HFFc6 (cell line): ENCODE data around the gene PGC. TPM values are rescaled to one million over a fixed set of nuclear protein-coding genes. Genes with fewer than 3 reads are reported as not detected.

Experiments used
- DNase-seq: peaks from one replicate; pipeline ENCODE4 v3.0.0-alpha.2; 2018
- H3K27ac Mint-ChIP-seq: 2 replicates; pipeline ENCODE4 v1.8.0; 2020; ENCODE audit warnings: mild to moderate bottlenecking, mixed read lengths
- H3K27me3 Mint-ChIP-seq: 2 replicates; pipeline ENCODE4 v1.8.0; 2021; ENCODE audit warnings: mild to moderate bottlenecking, moderate library complexity, mixed read lengths; ENCODE audit not compliant: insufficient read depth
- H3K36me3 Mint-ChIP-seq: 2 replicates; pipeline ENCODE4 v1.8.0; 2021; ENCODE audit warnings: low read depth, mixed read lengths
- H3K4me1 Mint-ChIP-seq: 2 replicates; pipeline ENCODE4 v1.8.0; 2020; ENCODE audit warnings: low read depth, mixed read lengths
- H3K4me3 Mint-ChIP-seq: 2 replicates; pipeline ENCODE4 v1.8.0; 2020; ENCODE audit warnings: mild to moderate bottlenecking, moderate library complexity, mixed read lengths
- H3K9me3 Mint-ChIP-seq: 2 replicates; pipeline ENCODE4 v1.8.0; 2020; ENCODE audit warnings: mild to moderate bottlenecking, mixed read lengths
- CTCF ChIP-seq: fragments of 200-600 bp; sonication (generic); IDR thresholded peaks from 2 replicates; pipeline ENCODE4 v1.5.0; 2021; ENCODE audit warnings: antibody characterized with exemption, mild to moderate bottlenecking
- long read RNA-seq: library from polyadenylated mRNA; unstranded; transcript quantifications from one replicate; pipeline ENCODE4 v2.0.0, GENCODE V29; 2019
- total RNA-seq, 6 experiments: library from RNA; stranded (reverse); fragmentation: NEBNext Ultra II Directional; extraction: Animal tissue kit (Norgen Biotek cat#: 25700); gene quantifications; 2 replicates in 1 of 6; 3 replicates in 5 of 6; pipeline ENCODE4 v1.2.3, GENCODE V29; 2021

The PGC gene
- not detected for total RNA-seq
- long read RNA-seq = 0 reads

DNA sequence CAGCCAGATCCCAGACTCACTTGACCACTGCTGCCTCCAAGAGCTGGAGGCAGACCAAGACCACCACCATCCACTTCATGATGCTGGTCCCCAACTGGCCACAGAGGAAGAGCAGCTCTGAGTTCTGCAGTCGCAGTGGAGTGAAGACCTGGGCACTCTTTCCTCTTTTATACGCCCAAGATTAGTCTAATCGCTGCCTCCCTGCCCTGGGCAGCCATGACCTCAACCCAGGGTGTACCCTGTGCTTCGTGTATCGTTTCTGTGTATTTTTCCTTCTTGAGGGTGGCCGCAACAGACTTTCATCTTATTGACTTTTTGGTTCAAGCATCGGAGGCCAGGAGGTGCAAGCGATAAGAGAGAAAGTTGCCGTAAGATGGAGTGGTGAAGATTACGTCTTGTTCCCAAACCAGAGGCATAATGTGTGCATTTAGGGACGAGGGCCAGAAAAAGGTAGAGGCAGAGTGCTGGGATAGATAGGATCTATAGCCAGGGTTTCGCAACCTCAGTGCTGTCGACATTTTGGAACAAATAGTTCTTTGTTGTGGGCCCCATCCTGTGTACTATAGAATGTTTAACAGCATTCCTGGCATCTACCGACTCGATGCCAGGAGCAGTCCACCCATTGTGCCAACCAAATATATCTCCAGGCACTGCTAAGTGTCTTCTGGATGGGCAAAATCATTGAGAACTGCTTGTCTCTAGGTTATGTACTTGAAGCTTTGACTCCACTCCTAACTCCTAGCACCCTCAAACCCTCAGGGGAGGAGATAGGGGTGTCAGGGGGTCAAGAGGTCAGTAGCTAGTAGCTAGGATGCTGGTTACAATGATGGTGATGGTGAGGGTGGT lies at the start of gene PGC:
Gene PGC (minus strand): TSS at position 142 of the 846 bp plus-strand sequence. CDS start 63 bp downstream, at position 79.
- Mint-ChIP-seq H3K36me3 (no peaks in the 10 kb centered on the region), H3K4me3 (no peak within 1 kb of the TSS), H3K27ac (no peak within 1 kb of the TSS), H3K27me3 (peaks cover 23% of the 10 kb centered on the region), H3K9me3 (no peaks in the 10 kb centered on the region), H3K4me1 (peaks cover 9% of the 10 kb centered on the region)
- TF ChIP-seq CTCF = no peak
- DNase-seq = no peak

- H3K36me3 Mint-ChIP-seq = no peaks in the 10 kb centered on the region; the same call in 1 of the 2 replicates
- H3K4me1 Mint-ChIP-seq = peaks cover 14% of the 10 kb centered on the region
- no peak for TF ChIP-seq CTCF
- H3K4me3 Mint-ChIP-seq = no peak overlapping the region
- H3K27ac Mint-ChIP-seq = no peak overlapping the region
- H3K27me3 Mint-ChIP-seq = 0 out of 2 replicates have a peak, but pooled peaks cover 2% of the 10 kb centered on the region
- H3K9me3 Mint-ChIP-seq = no peaks in the 10 kb centered on the region
- DNase-seq = no peak
Observed at GRCh38 chr6:41796474-41796873, 49.3 kb upstream of the PGC start.

- peaks cover 21% of the 10 kb centered on the region for H3K36me3 Mint-ChIP-seq
- DNase-seq = no peak
- no peak overlapping the region for H3K4me3 Mint-ChIP-seq
- no peak overlapping the region for H3K27ac Mint-ChIP-seq
- 0 out of 2 replicates have a peak, but pooled peaks cover 2% of the 10 kb centered on the region for H3K27me3 Mint-ChIP-seq
- no peak for TF ChIP-seq CTCF
- no peaks in the 10 kb centered on the region for H3K9me3 Mint-ChIP-seq
- peaks cover 14% of the 10 kb centered on the region; the same call in 1 of the 2 replicates for H3K4me1 Mint-ChIP-seq
Observed at GRCh38 chr6:41791984-41792383, 44.8 kb upstream of the PGC start.

GRCh38 chr6:41791305-41791704 lies 44.1 kb upstream of the PGC start:
- H3K4me1 Mint-ChIP-seq = peaks cover 14% of the 10 kb centered on the region; the same call in 1 of the 2 replicates
- no peak overlapping the region for H3K27ac Mint-ChIP-seq
- H3K4me3 Mint-ChIP-seq = no peak overlapping the region
- 0 out of 2 replicates have a peak, but pooled peaks cover 2% of the 10 kb centered on the region for H3K27me3 Mint-ChIP-seq
- no peak for DNase-seq
- TF ChIP-seq CTCF = no peak
- H3K9me3 Mint-ChIP-seq = no peaks in the 10 kb centered on the region
- H3K36me3 Mint-ChIP-seq = peaks cover 21% of the 10 kb centered on the region

DNA sequence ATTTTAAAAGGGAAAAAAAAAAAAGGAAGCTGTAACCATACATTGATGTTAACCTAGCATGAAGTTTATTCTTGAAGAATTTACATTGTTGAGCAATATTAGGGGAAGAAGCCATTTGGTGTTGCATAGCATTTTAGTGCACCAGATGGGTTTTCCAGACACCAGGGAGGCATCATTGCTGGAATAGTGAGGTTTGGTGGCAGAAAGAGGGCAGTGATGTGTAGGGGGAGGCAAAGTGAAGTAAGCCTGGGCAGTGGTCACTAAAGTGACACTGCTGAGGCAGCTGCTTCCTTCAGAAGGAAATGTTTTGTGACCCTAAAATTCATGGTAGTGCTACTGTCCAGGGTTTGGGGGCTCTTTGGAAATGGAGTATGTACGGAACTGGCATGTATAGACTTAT lies 42.8 kb upstream of the PGC start:
- no peaks in the 10 kb centered on the region for H3K9me3 Mint-ChIP-seq
- no peak overlapping the region; the same call in 1 of the 2 replicates for H3K27ac Mint-ChIP-seq
- no peak for TF ChIP-seq CTCF
- peaks cover 20% of the 10 kb centered on the region for H3K4me1 Mint-ChIP-seq
- peaks cover 2% of the 10 kb centered on the region for H3K27me3 Mint-ChIP-seq
- peaks cover 21% of the 10 kb centered on the region for H3K36me3 Mint-ChIP-seq
- H3K4me3 Mint-ChIP-seq = no peak overlapping the region; the same call in 1 of the 2 replicates
- DNase-seq = no peak
